ENCODE results near the gene KRTAP4-8.

DNA sequence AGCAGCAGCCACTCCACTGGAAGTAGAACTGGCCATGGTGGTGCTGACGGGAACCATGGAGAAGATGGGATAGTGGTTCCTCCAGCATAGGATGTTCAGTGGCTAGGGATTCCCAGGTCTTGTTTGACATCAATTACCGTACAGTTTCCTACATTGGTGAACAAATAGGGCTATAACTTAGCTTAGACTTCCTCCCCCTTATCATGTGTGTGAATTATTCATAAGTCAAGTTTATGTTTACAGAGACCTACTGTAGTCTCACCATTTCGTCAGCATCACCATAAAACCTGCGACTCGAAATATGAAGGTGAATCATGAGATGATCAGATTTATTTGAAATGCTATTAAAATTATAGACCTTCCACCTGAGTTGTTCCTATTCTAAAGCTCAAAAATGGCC is 39.2 kb downstream of the KRTAP4-8 start:
- TF ChIP-seq, protein P1, sequence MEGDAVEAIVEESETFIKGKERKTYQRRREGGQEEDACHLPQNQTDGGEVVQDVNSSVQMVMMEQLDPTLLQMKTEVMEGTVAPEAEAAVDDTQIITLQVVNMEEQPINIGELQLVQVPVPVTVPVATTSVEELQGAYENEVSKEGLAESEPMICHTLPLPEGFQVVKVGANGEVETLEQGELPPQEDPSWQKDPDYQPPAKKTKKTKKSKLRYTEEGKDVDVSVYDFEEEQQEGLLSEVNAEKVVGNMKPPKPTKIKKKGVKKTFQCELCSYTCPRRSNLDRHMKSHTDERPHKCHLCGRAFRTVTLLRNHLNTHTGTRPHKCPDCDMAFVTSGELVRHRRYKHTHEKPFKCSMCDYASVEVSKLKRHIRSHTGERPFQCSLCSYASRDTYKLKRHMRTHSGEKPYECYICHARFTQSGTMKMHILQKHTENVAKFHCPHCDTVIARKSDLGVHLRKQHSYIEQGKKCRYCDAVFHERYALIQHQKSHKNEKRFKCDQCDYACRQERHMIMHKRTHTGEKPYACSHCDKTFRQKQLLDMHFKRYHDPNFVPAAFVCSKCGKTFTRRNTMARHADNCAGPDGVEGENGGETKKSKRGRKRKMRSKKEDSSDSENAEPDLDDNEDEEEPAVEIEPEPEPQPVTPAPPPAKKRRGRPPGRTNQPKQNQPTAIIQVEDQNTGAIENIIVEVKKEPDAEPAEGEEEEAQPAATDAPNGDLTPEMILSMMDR (conservative IDR thresholded peaks at IDR 0.05 in 1 of 2, IDR thresholded peaks at IDR 0.05 in 1 of 2; ENCODE audit: extremely low read depth in 1 of 2, insufficient read depth in 1 of 2, low read depth in 1 of 2, low read length in 2 of 2) = no peak
- no peak for TF ChIP-seq EZH2 (IDR thresholded peaks at IDR 0.05; ENCODE audit: borderline replicate concordance, low read length)
